A673 (cell line): ENCODE measurements around the gene AGAP1.

Experiments used
- EZH2 ChIP-seq: fragments of 200-600 bp; sonication (generic); IDR thresholded peaks from 2 replicates; pipeline ENCODE4 v1.6.1; 2017; ENCODE audit warnings: borderline replicate concordance, low read depth, mild to moderate bottlenecking, mixed read lengths, antibody characterized with exemption, low read length; ENCODE audit not compliant: poor library complexity, severe bottlenecking
- TF ChIP-seq, protein P1 (sequence below): fragments of 300-800, 200-600 bp; sonication (generic); conservative IDR thresholded peaks from 2 replicates; pipeline ENCODE4 v1.5.1; 2017; ENCODE audit warnings: low read depth, mild to moderate bottlenecking, antibody characterized with exemption, low read length, moderate library complexity, mixed read lengths

GRCh38 chr2:236047886-236048540, 554.2 kb downstream of the AGAP1 start:
- TF ChIP-seq, protein P1, sequence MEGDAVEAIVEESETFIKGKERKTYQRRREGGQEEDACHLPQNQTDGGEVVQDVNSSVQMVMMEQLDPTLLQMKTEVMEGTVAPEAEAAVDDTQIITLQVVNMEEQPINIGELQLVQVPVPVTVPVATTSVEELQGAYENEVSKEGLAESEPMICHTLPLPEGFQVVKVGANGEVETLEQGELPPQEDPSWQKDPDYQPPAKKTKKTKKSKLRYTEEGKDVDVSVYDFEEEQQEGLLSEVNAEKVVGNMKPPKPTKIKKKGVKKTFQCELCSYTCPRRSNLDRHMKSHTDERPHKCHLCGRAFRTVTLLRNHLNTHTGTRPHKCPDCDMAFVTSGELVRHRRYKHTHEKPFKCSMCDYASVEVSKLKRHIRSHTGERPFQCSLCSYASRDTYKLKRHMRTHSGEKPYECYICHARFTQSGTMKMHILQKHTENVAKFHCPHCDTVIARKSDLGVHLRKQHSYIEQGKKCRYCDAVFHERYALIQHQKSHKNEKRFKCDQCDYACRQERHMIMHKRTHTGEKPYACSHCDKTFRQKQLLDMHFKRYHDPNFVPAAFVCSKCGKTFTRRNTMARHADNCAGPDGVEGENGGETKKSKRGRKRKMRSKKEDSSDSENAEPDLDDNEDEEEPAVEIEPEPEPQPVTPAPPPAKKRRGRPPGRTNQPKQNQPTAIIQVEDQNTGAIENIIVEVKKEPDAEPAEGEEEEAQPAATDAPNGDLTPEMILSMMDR, result no peak
- TF ChIP-seq EZH2, result no peak
